Measurements from ENCODE around the gene PIP5K1C. TPM values are rescaled to one million over a fixed set of nuclear protein-coding genes. Genes with fewer than 3 reads are reported as not detected.

Gene PIP5K1C
- polyA plus RNA-seq, 1 donor (not counting 4 experiments of a cell fraction or from before 2014, with no cell fraction given): 3.6 TPM

GRCh38 chr19:3692141-3693024, 7.9 kb downstream of the PIP5K1C start:
- Histone ChIP-seq H3K79me2 (ENCODE audit: control insufficient read depth, insufficient read depth, low read length) (peaks cover 49% of the 10 kb centered on the region), H3K9me3 (ENCODE audit: control insufficient read depth, low read depth, low read length) (no peaks in the 10 kb centered on the region), H3K9me1 (ENCODE audit: control insufficient read depth, extremely low read depth, insufficient read depth, low read length) (no peaks in the 10 kb centered on the region), H3K4me1 (ENCODE audit: control insufficient read depth, extremely low read depth, insufficient read depth, low read length) (peaks cover 6% of the 10 kb centered on the region), H3K36me3 (ENCODE audit: control insufficient read depth in 2 of 2, extremely low read depth in 1 of 2, insufficient read depth in 2 of 2, low read length in 2 of 2) (peaks cover 0 to 4% of the 10 kb centered on the region in 2 experiments), H4K20me1 (ENCODE audit: control insufficient read depth, extremely low read depth, insufficient read depth, low read length) (peaks cover 13% of the 10 kb centered on the region), H3K4me2 (ENCODE audit: control insufficient read depth, extremely low read depth, insufficient read depth, low read depth, low read length) (no peak overlapping the region), H3K27me3 (ENCODE audit: control insufficient read depth, extremely low read depth, insufficient read depth, low read length) (no peaks in the 10 kb centered on the region), H3K9ac (ENCODE audit: control insufficient read depth, extremely low read depth, insufficient read depth, low read length) (no peak overlapping the region), H2AFZ (ENCODE audit: control insufficient read depth, low read length) (no peak overlapping the region), H3K4me3 (ENCODE audit: control insufficient read depth in 2 of 3, extremely low read depth in 1 of 3, insufficient read depth in 2 of 3, low read depth in 1 of 3, low read length in 3 of 3) (no peak overlapping the region), H3K27ac (ENCODE audit: control insufficient read depth, insufficient read depth, low read length) (no peak overlapping the region)
- TF ChIP-seq CTCF (optimal IDR thresholded peaks at IDR 0.05 in 1 of 3, IDR thresholded peaks at IDR 0.05 in 1 of 3, conservative IDR thresholded peaks at IDR 0.05 in 1 of 3; ENCODE audit: extremely low read depth in 1 of 3, insufficient read depth in 2 of 3, low read length in 3 of 3): peak; percentile 43 to 81 (median 61)
- TF ChIP-seq EZH2 (IDR thresholded peaks at IDR 0.05; ENCODE audit: low read length): no peak
- no peak for FAIRE-seq
- dilution Hi-C loops (cut with MboI; ENCODE audit: extremely low pct_ligation_motif_present, low sequenced_read_pairs): no loop called here
- no peak for DNase-seq (ENCODE audit: low read depth, low spot score)

GRCh38 chr19:3691726-3692125, 8.5 kb downstream of the PIP5K1C start:
- peaks cover 6% of the 10 kb centered on the region for H3K4me1 ChIP-seq (ENCODE audit: control insufficient read depth, extremely low read depth, insufficient read depth, low read length)
- H3K9me1 ChIP-seq (ENCODE audit: control insufficient read depth, extremely low read depth, insufficient read depth, low read length): no peaks in the 10 kb centered on the region
- peaks cover 43% of the 10 kb centered on the region for H3K79me2 ChIP-seq (ENCODE audit: control insufficient read depth, insufficient read depth, low read length)
- H3K27me3 ChIP-seq (ENCODE audit: control insufficient read depth, extremely low read depth, insufficient read depth, low read length): no peaks in the 10 kb centered on the region
- no peak for DNase-seq (ENCODE audit: low read depth, low spot score)
- no peaks in the 10 kb centered on the region for H3K9me3 ChIP-seq (ENCODE audit: control insufficient read depth, low read depth, low read length)
- H3K4me3 ChIP-seq (ENCODE audit: control insufficient read depth in 2 of 3, extremely low read depth in 1 of 3, insufficient read depth in 2 of 3, low read depth in 1 of 3, low read length in 3 of 3): no peak overlapping the region
- no peak overlapping the region for H2AFZ ChIP-seq (ENCODE audit: control insufficient read depth, low read length)
- H3K4me2 ChIP-seq (ENCODE audit: control insufficient read depth, extremely low read depth, insufficient read depth, low read depth, low read length): no peak overlapping the region
- H4K20me1 ChIP-seq (ENCODE audit: control insufficient read depth, extremely low read depth, insufficient read depth, low read length): peaks cover 13% of the 10 kb centered on the region
- FAIRE-seq: no peak
- TF ChIP-seq CTCF (optimal IDR thresholded peaks at IDR 0.05 in 1 of 3, IDR thresholded peaks at IDR 0.05 in 1 of 3, conservative IDR thresholded peaks at IDR 0.05 in 1 of 3; ENCODE audit: extremely low read depth in 1 of 3, insufficient read depth in 2 of 3, low read length in 3 of 3) (no peak), EZH2 (IDR thresholded peaks at IDR 0.05; ENCODE audit: low read length) (no peak)
- no peak overlapping the region for H3K9ac ChIP-seq (ENCODE audit: control insufficient read depth, extremely low read depth, insufficient read depth, low read length)
- dilution Hi-C loops (cut with MboI; ENCODE audit: extremely low pct_ligation_motif_present, low sequenced_read_pairs): no loop called here
- peaks cover 0 to 4% of the 10 kb centered on the region in 2 experiments for H3K36me3 ChIP-seq (ENCODE audit: control insufficient read depth in 2 of 2, extremely low read depth in 1 of 2, insufficient read depth in 2 of 2, low read length in 2 of 2)
- H3K27ac ChIP-seq (ENCODE audit: control insufficient read depth, insufficient read depth, low read length): no peak overlapping the region

All from keratinocyte (primary cell).